Measurements from ENCODE around the gene DPP7. TPM values are rescaled to one million over a fixed set of nuclear protein-coding genes. Genes with fewer than 3 reads are reported as not detected.

The DPP7 gene
- total RNA-seq, 4 donors from 2014 or later, result 71.4 to 139 (median 96.5) TPM

GRCh38 chr9:137141976-137142936, 27.7 kb upstream of the DPP7 start:
- WGBS, result 74% methylated on average over 22 of the region's 24 CpGs

GRCh38 chr9:137141050-137141810, 26.7 kb upstream of the DPP7 start:
- H3K4me1 ChIP-seq, result peaks cover 14% of the 10 kb centered on the region
- H3K27ac ChIP-seq, result no peak overlapping the region
- no peaks in the 10 kb centered on the region for H3K9me3 ChIP-seq
- peaks cover 91% of the 10 kb centered on the region for H3K27me3 ChIP-seq
- no peaks in the 10 kb centered on the region for H3K36me3 ChIP-seq
- TF ChIP-seq POLR2A (IDR thresholded peaks at IDR 0.05) (no peak), EP300 (IDR thresholded peaks at IDR 0.05) (no peak), POLR2AphosphoS5 (IDR thresholded peaks at IDR 0.05) (no peak), CTCF (IDR thresholded peaks at IDR 0.05) (no peak)
- no peak overlapping the region for H3K4me3 ChIP-seq
- 66% methylated on average over 6 of the region's 17 CpGs for WGBS
- no peak for DNase-seq (ENCODE audit: low spot score in 2 of 2)

More at GRCh38 chr9:137141976-137142936, 27.7 kb upstream of the DPP7 start:
- Histone ChIP-seq H3K27me3 (peaks cover 91% of the 10 kb centered on the region), H3K36me3 (no peaks in the 10 kb centered on the region), H3K4me1 (peaks cover 11% of the 10 kb centered on the region), H3K4me3 (no peak overlapping the region), H3K27ac (no peak overlapping the region), H3K9me3 (no peaks in the 10 kb centered on the region)
- no peak for TF ChIP-seq POLR2A (IDR thresholded peaks at IDR 0.05)
- TF ChIP-seq POLR2AphosphoS5 (IDR thresholded peaks at IDR 0.05), result no peak
- no peak for TF ChIP-seq CTCF (IDR thresholded peaks at IDR 0.05)
- no peak for TF ChIP-seq EP300 (IDR thresholded peaks at IDR 0.05)
- no peak for DNase-seq (ENCODE audit: low spot score in 2 of 2)

GRCh38 chr9:137140151-137141012, 25.8 kb upstream of the DPP7 start:
- no peaks in the 10 kb centered on the region for H3K9me3 ChIP-seq
- peaks cover 14% of the 10 kb centered on the region for H3K4me1 ChIP-seq
- no peak overlapping the region for H3K4me3 ChIP-seq
- TF ChIP-seq CTCF (IDR thresholded peaks at IDR 0.05) (no peak), POLR2A (IDR thresholded peaks at IDR 0.05) (no peak), POLR2AphosphoS5 (IDR thresholded peaks at IDR 0.05) (no peak), EP300 (IDR thresholded peaks at IDR 0.05) (no peak)
- no peak overlapping the region for H3K27ac ChIP-seq
- DNase-seq (ENCODE audit: low spot score in 2 of 2), result no peak
- WGBS, result 50% methylated on average over 16 of the region's 26 CpGs
- H3K27me3 ChIP-seq, result peaks cover 91% of the 10 kb centered on the region
- H3K36me3 ChIP-seq, result no peaks in the 10 kb centered on the region

- peaks cover 93% of the 10 kb centered on the region for H3K27me3 ChIP-seq
- no peak overlapping the region for H3K27ac ChIP-seq
- WGBS, result 51% methylated on average over 12 of the region's 37 CpGs
- peaks cover 14% of the 10 kb centered on the region for H3K4me1 ChIP-seq
- H3K9me3 ChIP-seq, result no peaks in the 10 kb centered on the region
- H3K4me3 ChIP-seq, result no peak overlapping the region
- TF ChIP-seq CTCF (IDR thresholded peaks at IDR 0.05) (no peak), EP300 (IDR thresholded peaks at IDR 0.05) (no peak), POLR2AphosphoS5 (IDR thresholded peaks at IDR 0.05) (no peak), POLR2A (IDR thresholded peaks at IDR 0.05) (no peak)
- H3K36me3 ChIP-seq, result no peaks in the 10 kb centered on the region
- DNase-seq (ENCODE audit: low spot score in 2 of 2), result no peak
Measured at GRCh38 chr9:137139468-137140150, 25.1 kb upstream of the DPP7 start.

All from suprapubic skin (tissue), 4 donors.